Measurements from ENCODE around the gene OCRL.

DNA sequence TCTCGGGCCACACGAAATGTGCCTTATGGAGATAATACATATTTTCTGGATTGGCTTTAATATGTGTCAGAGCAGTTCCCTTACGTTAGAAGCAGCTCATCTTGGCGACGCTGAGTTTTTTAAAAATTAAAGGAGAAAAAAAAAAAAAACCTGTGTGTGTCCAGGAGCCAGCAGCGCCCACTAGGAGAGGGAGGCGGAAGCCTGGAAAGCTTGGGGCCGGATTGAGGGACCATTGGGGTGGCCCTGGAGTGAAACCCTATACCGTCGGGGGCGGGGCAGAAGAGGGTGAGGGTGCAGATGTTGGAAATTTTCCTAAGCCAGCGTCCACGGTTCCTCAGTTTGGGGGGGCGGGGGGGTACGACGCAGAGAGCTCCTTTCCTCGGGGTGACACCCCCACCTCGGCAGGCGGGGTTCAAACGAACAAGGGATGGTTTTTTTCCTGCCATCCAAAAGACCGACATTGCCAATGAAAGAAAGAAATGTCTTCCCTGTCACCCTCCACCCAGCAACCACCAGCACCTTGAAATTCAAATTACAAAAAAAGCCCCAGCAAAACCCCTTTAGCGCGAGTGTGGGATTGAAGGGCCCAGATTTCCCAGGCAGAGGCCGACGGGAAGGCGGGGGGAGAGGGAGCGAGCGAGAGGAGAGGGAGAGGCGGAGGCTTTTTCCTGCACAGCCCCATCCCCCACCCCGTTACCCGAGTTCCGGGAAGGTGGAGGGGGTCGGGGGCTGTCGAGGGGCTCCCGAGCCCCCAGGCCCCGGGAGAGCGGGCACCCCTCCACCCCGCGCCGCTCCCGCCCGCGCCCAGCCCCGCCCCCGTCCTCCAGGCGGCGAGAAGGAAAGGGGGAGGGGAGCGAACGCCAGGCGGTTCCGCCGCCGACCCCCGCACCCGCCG, 17.6 kb upstream of the OCRL start:
- no peak for TF ChIP-seq GATA3 (IDR thresholded peaks at IDR 0.05; ENCODE audit: low read depth, low read length)
- no peak for TF ChIP-seq GATA2 (IDR thresholded peaks at IDR 0.05; ENCODE audit: low read depth, low read length)
